GM12891 (cell line): ENCODE results near the gene C1orf198.

ENCODE experiments used
- POLR2A ChIP-seq: IDR thresholded peaks from 2 replicates; pipeline ENCODE4 v1.6.1; 2011; ENCODE audit warnings: low read depth, low read length, control low read depth
- POLR2AphosphoS5 ChIP-seq: IDR thresholded peaks from 2 replicates; pipeline ENCODE4 v1.6.1; 2011; ENCODE audit warnings: low read depth, low read length, control low read depth
- TAF1 ChIP-seq: IDR thresholded peaks from 2 replicates; pipeline ENCODE4 v1.6.1; 2011; ENCODE audit warnings: low read depth, low read length, control low read depth

GRCh38 chr1:230875370-230875769, 7.0 kb upstream of the C1orf198 start:
- TF ChIP-seq POLR2AphosphoS5 (no peak), TAF1 (no peak), POLR2A (no peak)
